ENCODE results near the gene THRA. TPM values are rescaled to one million over a fixed set of nuclear protein-coding genes. Genes with fewer than 3 reads are reported as not detected.

The THRA gene
- total RNA-seq, 1 experiment from 2014 or later = 2.5 TPM

GRCh38 chr17:40025991-40026815, 36.6 kb upstream of the THRA start:
- Histone ChIP-seq H3K9ac (ENCODE audit: low read length) (no peak overlapping the region), H3K36me3 (ENCODE audit: insufficient read depth, low read length) (peaks cover 11% of the 10 kb centered on the region), H3K9me3 (ENCODE audit: low read length) (no peaks in the 10 kb centered on the region), H4K20me1 (ENCODE audit: insufficient read depth, low read depth, low read length) (no peaks in the 10 kb centered on the region), H2AFZ (ENCODE audit: low read length) (no peak overlapping the region), H3K27me3 (ENCODE audit: low read length) (no peaks in the 10 kb centered on the region), H3K79me2 (ENCODE audit: low read length) (no peaks in the 10 kb centered on the region), H3K4me1 (ENCODE audit: low read length) (no peaks in the 10 kb centered on the region), H3K4me2 (ENCODE audit: low read depth, low read length, poor library complexity, severe bottlenecking) (no peak overlapping the region), H3K4me3 (ENCODE audit: low read length) (no peak overlapping the region), H3K27ac (ENCODE audit: low read length) (no peak overlapping the region), H3K9me2 (replicated peaks; ENCODE audit: insufficient read depth, low read length) (no peaks in the 10 kb centered on the region)
- DNase-seq = no peak

GRCh38 chr17:40026816-40027613, 35.8 kb upstream of the THRA start:
- DNase-seq = peak; percentile 93
- Histone ChIP-seq H3K36me3 (ENCODE audit: insufficient read depth, low read length) (peaks cover 11% of the 10 kb centered on the region), H3K27me3 (ENCODE audit: low read length) (no peaks in the 10 kb centered on the region), H4K20me1 (ENCODE audit: insufficient read depth, low read depth, low read length) (no peaks in the 10 kb centered on the region), H3K9me2 (replicated peaks; ENCODE audit: insufficient read depth, low read length) (no peaks in the 10 kb centered on the region), H2AFZ (ENCODE audit: low read length) (no peak overlapping the region), H3K4me2 (ENCODE audit: low read depth, low read length, poor library complexity, severe bottlenecking) (no peak overlapping the region), H3K4me1 (ENCODE audit: low read length) (no peaks in the 10 kb centered on the region), H3K79me2 (ENCODE audit: low read length) (no peaks in the 10 kb centered on the region), H3K4me3 (ENCODE audit: low read length) (no peak overlapping the region), H3K9ac (ENCODE audit: low read length) (no peak overlapping the region), H3K9me3 (ENCODE audit: low read length) (no peaks in the 10 kb centered on the region), H3K27ac (ENCODE audit: low read length) (no peak overlapping the region)

- Histone ChIP-seq H3K4me3 (ENCODE audit: low read length) (no peak overlapping the region), H3K27ac (ENCODE audit: low read length) (no peak overlapping the region), H3K79me2 (ENCODE audit: low read length) (no peaks in the 10 kb centered on the region), H3K9me3 (ENCODE audit: low read length) (no peaks in the 10 kb centered on the region), H4K20me1 (ENCODE audit: insufficient read depth, low read depth, low read length) (no peaks in the 10 kb centered on the region), H3K36me3 (ENCODE audit: insufficient read depth, low read length) (peaks cover 11% of the 10 kb centered on the region), H3K4me2 (ENCODE audit: low read depth, low read length, poor library complexity, severe bottlenecking) (no peak overlapping the region), H3K27me3 (ENCODE audit: low read length) (no peaks in the 10 kb centered on the region), H3K9ac (ENCODE audit: low read length) (no peak overlapping the region), H2AFZ (ENCODE audit: low read length) (no peak overlapping the region), H3K9me2 (replicated peaks; ENCODE audit: insufficient read depth, low read length) (no peaks in the 10 kb centered on the region), H3K4me1 (ENCODE audit: low read length) (no peaks in the 10 kb centered on the region)
- DNase-seq = no peak
Measured at GRCh38 chr17:40027614-40028012, 35.2 kb upstream of the THRA start.

GRCh38 chr17:40028595-40028994, 34.2 kb upstream of the THRA start:
- Histone ChIP-seq H3K4me1 (ENCODE audit: low read length) (no peaks in the 10 kb centered on the region), H3K27ac (ENCODE audit: low read length) (no peak overlapping the region), H3K4me2 (ENCODE audit: low read depth, low read length, poor library complexity, severe bottlenecking) (no peak overlapping the region), H3K27me3 (ENCODE audit: low read length) (no peaks in the 10 kb centered on the region), H3K79me2 (ENCODE audit: low read length) (no peaks in the 10 kb centered on the region), H3K36me3 (ENCODE audit: insufficient read depth, low read length) (peaks cover 11% of the 10 kb centered on the region), H3K4me3 (ENCODE audit: low read length) (no peak overlapping the region), H3K9me3 (ENCODE audit: low read length) (no peaks in the 10 kb centered on the region), H4K20me1 (ENCODE audit: insufficient read depth, low read depth, low read length) (no peaks in the 10 kb centered on the region), H3K9ac (ENCODE audit: low read length) (no peak overlapping the region), H3K9me2 (replicated peaks; ENCODE audit: insufficient read depth, low read length) (no peaks in the 10 kb centered on the region), H2AFZ (ENCODE audit: low read length) (no peak overlapping the region)
- no peak for DNase-seq

- Histone ChIP-seq H3K9me3 (ENCODE audit: low read length) (no peaks in the 10 kb centered on the region), H3K79me2 (ENCODE audit: low read length) (no peaks in the 10 kb centered on the region), H3K4me3 (ENCODE audit: low read length) (no peak overlapping the region), H3K4me2 (ENCODE audit: low read depth, low read length, poor library complexity, severe bottlenecking) (no peak overlapping the region), H3K9ac (ENCODE audit: low read length) (no peak overlapping the region), H3K36me3 (ENCODE audit: insufficient read depth, low read length) (peaks cover 8% of the 10 kb centered on the region; the same call in 1 of the 2 replicates), H3K9me2 (replicated peaks; ENCODE audit: insufficient read depth, low read length) (no peaks in the 10 kb centered on the region), H2AFZ (ENCODE audit: low read length) (no peak overlapping the region), H3K27ac (ENCODE audit: low read length) (no peak overlapping the region), H3K4me1 (ENCODE audit: low read length) (peaks cover 5% of the 10 kb centered on the region), H3K27me3 (ENCODE audit: low read length) (no peaks in the 10 kb centered on the region), H4K20me1 (ENCODE audit: insufficient read depth, low read depth, low read length) (no peaks in the 10 kb centered on the region)
- DNase-seq = no peak
Measured at GRCh38 chr17:40031706-40032105, 31.1 kb upstream of the THRA start.

- Histone ChIP-seq H3K4me3 (ENCODE audit: low read length) (no peak overlapping the region), H2AFZ (ENCODE audit: low read length) (no peak overlapping the region), H3K27me3 (ENCODE audit: low read length) (no peaks in the 10 kb centered on the region), H3K79me2 (ENCODE audit: low read length) (no peaks in the 10 kb centered on the region), H3K4me2 (ENCODE audit: low read depth, low read length, poor library complexity, severe bottlenecking) (no peak overlapping the region), H3K27ac (ENCODE audit: low read length) (no peak overlapping the region), H3K36me3 (ENCODE audit: insufficient read depth, low read length) (peaks cover 8% of the 10 kb centered on the region; the same call in 1 of the 2 replicates), H3K9me3 (ENCODE audit: low read length) (no peaks in the 10 kb centered on the region), H3K9me2 (replicated peaks; ENCODE audit: insufficient read depth, low read length) (no peaks in the 10 kb centered on the region), H3K4me1 (ENCODE audit: low read length) (peaks cover 5% of the 10 kb centered on the region), H3K9ac (ENCODE audit: low read length) (no peak overlapping the region), H4K20me1 (ENCODE audit: insufficient read depth, low read depth, low read length) (no peaks in the 10 kb centered on the region)
- DNase-seq = no peak
Measured at GRCh38 chr17:40032322-40033320, 30.1 kb upstream of the THRA start.

GRCh38 chr17:40033339-40033738, 29.4 kb upstream of the THRA start:
- H3K36me3 ChIP-seq (ENCODE audit: insufficient read depth, low read length) = peaks cover 8% of the 10 kb centered on the region; the same call in 1 of the 2 replicates

More at GRCh38 chr17:40033339-40033738, 29.4 kb upstream of the THRA start:
- Histone ChIP-seq H3K27ac (ENCODE audit: low read length) (no peak overlapping the region), H3K27me3 (ENCODE audit: low read length) (no peaks in the 10 kb centered on the region), H2AFZ (ENCODE audit: low read length) (no peak overlapping the region), H3K4me1 (ENCODE audit: low read length) (peaks cover 5% of the 10 kb centered on the region), H3K9me3 (ENCODE audit: low read length) (no peaks in the 10 kb centered on the region), H4K20me1 (ENCODE audit: insufficient read depth, low read depth, low read length) (no peaks in the 10 kb centered on the region), H3K9ac (ENCODE audit: low read length) (no peak overlapping the region), H3K79me2 (ENCODE audit: low read length) (no peaks in the 10 kb centered on the region), H3K9me2 (replicated peaks; ENCODE audit: insufficient read depth, low read length) (no peaks in the 10 kb centered on the region), H3K4me2 (ENCODE audit: low read depth, low read length, poor library complexity, severe bottlenecking) (no peak overlapping the region), H3K4me3 (ENCODE audit: low read length) (no peak overlapping the region)
- DNase-seq = no peak

Data from Karpas-422 (cell line).